Superior temporal gyrus (tissue), 1 donor: ENCODE measurements around the gene SPACA6.
A peak's percentile ranks its signal among the peaks of the same experiment; 100 is the strongest.

ENCODE experiments used
- DNase-seq: peaks from one replicate; pipeline ENCODE4 v3.0.0-alpha.2; 2016; ENCODE audit errors: extremely low spot score

SPACA6 gene

DNA sequence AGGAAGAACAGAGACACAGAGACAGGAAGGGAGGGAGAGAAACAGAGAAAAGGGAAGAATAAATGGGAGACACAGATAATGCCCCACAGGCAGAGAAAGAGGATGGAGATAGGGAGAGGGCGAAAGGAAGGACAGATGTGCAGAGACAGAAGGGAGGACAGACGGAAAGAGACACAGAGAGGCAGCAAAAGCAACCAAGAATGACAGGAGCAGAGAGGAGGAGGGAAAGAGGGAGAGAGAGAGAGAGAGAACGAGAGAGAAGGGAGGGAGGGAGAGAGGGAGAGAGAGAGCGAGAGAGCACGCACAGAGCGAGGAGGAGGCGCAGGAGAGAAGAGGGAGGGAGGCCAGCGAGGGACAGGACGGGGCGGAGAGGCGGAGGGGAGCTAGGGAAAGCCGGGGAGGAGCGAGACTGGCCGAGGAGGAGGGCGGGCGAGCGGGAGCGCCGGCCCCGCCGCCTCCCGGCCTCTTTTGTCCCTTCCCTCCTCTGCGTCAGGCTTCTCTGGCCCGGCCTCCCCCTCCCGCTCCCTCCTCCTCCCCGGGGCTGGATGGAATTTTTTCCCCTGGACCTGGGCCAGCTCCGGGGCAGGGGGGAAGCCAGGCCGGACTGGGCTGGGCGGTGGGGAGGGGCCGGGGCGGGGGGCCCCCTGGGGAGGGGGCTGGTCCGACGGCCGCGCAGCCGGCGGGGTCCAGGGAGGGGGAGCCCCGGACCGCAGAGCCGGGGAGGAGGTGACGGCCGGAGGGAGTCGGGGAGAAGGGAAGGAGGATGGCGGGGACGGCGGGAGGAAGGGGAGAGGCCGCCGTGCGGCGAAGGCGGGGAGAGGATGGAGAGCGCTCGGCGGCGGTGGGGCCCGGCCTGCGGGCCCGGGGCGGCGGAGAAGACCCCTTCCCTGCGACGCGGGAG, 4.2 kb upstream of the SPACA6 start:
- DNase-seq: peak; percentile 90

DNA sequence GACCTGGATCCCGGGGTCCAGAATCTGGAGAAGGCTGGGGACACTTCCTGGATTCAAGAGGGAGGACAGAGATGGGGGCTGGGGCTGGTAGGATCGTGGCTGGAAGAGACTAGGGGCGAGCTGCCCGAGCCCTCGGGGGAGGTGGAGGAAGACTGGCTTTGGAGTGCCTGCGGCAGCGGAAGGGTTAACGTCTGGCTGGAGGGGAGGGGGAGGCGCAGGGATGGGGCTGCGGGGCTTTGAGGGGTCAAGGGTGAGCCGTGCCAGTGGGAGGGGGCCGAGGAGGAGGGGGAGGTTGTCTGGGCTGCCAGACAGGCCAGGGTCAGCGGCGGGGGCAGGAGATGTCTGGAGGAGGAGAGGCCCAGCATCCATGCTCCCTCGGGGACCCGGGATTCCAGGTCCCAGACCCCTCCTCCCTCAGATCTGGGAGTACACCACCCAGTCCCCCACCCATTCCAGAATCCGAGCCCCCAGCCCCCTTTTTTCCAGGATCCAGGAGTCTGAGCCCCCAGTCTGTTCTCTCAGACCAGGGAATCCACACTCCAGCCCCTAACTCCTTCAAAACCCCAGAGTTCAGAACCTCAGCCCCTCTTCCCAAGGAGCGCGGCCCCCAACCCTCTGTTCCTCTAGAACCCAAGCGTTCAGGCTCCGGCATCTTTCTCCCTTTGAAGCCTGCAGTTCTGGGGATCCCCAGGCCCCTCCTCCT, 3.2 kb upstream of the SPACA6 start:
- DNase-seq: no peak

DNA sequence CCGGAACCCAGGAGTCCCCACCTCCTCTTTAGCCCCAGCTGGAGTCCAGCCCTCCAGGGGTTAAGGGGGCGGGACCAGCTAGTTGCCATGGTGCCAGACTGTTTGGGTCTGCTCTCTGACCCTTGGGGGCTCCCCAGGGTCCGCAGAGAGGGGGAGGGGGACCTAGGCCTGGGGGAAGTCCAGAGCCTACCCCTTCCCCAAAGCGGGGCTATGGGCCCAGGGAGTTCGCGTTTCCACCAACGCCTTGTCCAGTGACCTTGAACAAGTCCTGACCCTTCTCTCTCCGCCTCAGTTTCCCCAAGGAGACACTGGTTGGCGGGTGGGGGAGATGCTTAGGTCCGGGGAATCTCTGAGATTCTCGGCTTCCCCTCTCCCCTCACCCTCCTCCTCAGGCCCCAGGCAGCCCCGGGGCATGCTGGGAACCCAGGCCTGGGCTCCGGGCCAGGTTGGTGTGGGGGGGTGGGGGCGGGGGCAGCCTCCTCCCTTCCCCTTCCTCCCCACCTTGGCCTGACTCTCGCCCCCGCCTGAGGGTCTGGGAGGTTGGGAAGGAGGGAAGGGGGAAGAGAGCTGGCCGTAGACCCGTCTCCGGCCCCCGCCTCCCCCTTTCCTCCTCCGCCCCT, 2.6 kb upstream of the SPACA6 start:
- DNase-seq: peak; percentile 65

DNA sequence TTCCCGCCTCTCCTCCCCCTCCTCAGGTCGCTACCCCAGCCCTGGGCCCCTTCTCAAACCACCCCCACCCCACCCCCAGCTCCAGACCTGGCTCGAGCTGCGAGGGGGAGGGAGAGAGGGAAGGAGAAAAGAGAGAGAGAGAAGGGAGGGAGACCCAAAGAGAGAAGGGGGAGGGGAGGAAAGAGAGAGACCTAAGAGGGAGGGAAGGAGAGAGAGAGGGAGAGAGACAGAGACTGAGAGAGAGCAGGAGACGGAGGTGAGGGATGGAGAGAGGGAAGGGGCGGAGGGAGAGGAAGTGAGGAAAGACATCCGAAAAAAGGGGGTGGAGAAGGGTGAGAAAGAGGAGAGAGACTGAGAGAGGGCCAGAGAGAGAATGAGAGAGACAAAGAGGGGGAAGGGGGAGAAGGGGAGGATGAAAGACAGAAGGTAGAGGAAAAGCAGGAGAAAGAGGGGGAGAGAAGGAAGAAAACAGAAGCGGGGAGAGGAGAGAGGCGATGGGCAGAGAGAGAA, 2.0 kb upstream of the SPACA6 start:
- peak; percentile 31 for DNase-seq

DNA sequence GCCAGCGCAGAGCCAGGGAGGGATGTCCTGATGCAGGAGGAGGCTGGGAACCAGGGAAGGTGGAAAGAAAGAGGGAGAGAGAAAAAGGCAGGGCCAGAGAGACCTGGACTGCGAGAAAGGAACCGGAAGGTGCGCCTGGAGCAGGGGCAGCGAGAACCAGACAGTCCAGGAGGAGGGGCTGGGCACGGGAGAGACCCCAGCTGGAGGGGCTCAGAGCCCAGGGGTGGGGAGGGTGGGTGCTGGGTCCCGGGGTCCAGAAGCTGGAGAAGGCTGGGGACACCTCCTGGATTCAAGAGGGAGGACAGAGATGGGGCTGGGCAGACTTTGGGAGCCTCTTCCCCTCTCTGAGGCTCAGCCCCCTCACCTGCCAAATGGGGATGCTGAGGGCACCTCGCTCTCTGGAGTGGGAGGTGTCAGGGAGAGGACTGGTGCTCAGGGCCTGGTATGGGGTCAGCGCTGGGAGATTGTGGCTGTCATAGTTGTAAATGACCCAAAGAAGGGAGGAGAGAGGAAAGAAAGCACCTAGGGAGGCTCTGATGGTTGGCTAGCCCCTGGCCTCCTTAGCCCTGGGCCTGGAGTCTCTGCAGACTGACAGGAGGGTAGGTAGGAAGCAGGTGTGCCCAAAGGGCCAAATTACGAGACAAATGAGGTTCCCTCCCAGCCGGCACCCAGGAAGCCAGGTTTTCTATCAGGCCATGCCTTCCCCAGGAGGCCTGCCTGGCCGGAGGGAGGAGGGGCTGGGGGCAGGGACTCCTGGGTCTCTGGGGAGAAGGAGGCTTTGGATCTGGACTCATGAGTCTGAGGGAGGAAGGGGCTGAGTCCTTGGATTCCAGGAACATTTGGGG, 1.3 kb upstream of the SPACA6 start:
- DNase-seq: no peak

DNA sequence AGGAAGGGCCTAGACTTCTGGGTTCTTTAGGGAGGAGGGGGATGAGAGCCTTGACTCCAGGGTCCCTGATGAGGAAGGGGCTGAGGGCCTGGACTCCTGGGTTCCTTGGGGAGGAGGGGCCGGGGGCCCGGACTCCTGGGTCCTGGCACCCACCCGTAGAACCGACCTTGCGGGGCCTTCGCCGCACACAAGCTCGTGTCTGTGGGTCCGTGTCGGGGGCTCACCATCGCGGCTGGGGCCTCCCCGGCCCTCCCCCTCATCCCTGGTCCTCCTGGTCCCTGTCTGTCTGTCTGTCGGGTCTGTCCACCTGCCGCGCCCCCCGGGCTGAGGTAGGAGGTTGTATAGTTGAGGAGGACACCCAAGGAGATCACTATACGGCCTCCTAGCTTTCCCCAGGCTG, 662 bp upstream of the SPACA6 start:
- DNase-seq: no peak

DNA sequence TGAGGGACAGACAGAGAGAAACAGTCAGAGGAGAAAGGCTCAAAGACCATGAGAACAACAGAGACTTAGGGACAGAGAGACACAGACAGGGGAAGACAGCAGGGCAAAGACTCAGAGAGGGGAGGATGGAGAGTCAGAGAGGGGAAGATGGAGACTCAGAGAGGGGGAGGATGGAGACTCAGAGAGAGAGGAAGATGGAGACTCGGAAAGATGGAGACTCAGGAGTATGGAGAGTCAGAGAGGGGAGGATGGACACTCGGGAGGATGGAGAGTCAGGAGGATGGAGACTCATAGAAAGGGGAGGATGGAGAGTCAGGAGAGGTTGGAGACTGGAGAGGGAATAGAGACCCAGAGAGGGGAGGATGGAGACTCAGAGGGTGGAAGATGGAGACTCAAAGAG, 689 bp downstream of the SPACA6 start:
- DNase-seq: no peak

DNA sequence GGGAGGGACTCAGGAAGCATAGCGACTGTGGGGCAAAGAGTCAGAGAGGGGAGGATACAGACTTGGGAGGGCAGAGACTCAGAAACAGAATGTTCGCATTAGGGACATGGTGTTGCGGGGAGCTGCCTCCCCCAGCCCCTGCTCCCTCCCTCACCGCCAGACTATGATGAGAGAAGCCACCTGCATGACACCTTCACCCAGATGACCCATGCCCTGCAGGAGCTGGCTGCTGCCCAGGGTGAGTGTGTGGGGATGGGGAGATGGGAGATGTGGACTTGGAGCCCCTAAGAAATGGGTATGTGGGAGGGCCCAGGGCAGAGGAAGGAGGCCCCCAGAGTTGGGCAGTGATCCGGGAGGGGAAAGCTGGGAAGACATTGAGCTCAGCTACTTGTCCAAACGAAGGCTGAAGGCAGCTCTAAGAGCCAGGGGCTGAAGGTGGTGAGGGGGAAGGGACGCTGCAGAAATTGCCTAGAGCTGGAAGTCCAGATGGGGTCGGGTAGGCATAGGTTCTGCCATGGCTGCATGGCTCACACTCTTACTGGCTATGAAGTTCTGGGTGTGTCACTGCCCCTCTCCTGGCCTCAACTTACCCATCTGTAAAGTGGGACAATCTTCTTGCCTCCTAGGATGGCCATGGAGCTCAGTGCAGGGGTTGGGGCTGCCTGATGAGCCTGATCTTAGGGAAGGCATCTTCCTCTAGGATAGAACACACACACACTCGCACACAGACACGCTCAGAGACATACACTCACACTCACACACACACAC, 1.4 kb downstream of the SPACA6 start:
- no peak for DNase-seq

DNA sequence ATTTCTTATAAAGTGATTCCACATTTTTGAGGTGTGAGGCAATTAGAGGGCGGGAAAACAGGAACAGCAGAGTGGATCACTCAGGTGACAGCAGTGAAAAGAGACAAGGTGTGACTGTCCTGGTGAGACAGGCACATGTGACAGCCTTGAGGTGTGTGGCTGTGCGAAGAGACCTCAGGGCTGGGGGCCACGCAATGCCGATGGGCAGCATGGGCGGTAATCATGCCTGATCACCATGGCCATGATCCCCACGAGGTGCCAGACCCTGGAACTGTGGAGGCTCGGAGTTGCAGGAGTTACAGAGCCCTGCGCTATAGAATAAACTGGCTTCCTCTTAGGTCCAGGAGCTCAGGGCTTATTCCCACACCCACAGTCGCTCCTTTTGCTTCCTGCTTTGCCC, 2.0 kb downstream of the SPACA6 start:
- no peak for DNase-seq

DNA sequence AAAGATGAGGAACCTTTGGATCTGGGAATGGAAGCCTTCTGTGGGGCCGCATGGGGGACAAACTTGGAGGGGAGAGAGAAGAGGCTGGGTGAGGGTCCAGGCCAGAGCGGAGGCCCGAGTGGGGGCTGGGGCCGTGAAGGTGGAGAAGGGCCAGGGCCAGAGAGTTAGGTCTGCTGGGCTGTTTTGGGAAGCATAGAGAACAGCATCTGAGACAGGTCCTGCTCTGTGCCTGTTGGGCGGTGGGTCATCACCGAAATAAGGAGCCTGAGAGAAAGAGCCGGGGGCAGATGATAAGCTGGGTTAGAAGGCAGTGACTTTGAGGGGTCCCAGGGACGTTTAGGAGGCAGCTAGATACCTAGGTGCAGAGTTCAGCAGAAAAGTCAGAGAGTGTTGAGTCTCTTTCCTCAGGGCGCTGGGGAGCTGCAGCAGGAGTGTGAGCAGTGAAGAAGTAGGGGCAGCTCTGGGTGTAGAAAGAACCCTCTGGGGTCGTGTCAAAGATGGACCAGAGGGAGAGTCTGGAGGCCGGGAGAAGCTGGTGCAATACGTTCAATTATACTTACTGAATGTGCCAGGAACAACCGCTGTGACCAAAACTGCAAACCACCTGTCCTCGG, 2.7 kb downstream of the SPACA6 start:
- DNase-seq: no peak

DNA sequence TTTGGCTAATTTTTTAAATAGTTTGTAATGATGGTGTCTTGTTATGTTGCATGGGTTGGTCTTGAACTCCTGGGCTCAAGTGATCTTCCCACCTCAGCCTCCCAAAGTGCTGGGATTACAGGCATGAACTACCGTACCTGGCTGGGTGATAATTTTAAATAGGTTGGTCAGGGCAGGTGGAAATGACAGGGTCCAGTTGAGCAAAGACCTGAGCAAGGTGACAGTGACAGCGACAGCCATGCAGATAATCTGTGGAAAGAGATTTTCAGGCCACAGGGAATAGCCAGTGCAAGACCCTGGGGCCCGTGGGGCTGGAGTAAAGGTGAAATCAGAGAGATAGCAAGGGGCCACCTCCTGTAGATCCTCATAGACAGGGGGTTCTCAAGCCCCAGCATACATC, 3.5 kb downstream of the SPACA6 start:
- DNase-seq: no peak

DNA sequence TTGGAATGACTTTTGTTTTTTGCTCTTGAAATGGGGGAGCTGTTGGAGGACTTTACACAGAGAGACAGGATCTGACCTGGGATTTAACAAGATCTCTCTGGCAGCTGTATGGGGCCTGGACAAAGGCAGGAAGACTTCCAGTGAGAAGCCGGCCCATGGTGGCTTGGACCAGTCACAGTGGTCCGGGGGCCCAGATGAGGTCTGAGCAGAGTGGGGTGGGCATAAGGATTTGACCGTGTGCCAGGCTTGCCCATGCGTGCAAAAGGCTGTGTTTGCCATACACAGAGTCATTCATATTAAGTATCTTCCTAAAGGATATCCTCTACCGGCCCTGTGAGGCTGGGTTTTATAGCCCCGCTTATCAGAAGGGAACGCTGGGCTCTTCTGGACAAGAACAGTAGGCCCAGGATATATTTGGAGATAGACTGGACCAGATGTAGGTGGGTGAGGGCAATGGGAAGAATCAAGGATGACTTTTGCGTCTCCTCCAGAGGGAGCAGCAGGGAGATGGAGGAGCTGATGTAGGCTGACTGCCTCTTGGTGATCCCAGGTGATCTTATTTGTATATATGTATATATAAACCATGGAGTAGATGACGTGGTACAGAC, 4.1 kb downstream of the SPACA6 start:
- DNase-seq: no peak

DNA sequence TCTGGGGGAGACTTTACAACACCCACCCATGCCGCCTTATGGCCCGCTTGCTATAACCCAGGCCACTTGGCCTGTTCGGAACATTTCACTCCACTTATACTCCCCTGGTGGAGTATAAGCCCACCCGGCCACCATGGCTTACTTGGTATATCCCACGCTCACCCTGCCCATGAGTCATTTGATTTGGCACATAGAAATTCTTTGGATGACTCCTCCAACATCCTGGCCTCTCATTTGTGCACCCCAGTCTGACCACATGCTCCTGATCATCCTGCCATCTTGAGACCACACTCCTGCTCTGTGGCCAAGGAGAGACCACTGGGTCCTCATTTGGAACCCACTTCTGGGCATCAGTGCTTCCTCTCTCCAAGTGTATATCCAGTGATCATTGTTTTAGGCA, 5.2 kb downstream of the SPACA6 start:
- DNase-seq: no peak

DNA sequence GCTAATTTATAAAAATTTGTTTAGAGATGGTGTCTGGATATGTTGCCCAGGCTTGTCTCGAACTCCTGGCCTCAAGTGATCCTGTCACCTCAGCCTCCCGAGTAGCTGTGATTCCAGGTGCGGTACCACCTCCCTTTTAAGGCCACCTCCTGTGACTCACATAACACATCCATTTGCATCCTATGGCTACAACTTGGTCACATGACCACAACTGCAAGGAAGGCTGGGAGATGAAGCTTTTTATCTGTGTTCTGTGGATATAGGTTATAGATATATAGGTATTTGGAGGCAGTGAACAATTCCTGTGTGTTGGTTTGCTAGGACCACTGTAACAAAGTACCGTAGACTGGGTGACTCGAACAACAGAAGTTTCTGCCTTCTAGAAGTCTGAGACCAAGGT, 6.0 kb downstream of the SPACA6 start:
- DNase-seq: no peak

DNA sequence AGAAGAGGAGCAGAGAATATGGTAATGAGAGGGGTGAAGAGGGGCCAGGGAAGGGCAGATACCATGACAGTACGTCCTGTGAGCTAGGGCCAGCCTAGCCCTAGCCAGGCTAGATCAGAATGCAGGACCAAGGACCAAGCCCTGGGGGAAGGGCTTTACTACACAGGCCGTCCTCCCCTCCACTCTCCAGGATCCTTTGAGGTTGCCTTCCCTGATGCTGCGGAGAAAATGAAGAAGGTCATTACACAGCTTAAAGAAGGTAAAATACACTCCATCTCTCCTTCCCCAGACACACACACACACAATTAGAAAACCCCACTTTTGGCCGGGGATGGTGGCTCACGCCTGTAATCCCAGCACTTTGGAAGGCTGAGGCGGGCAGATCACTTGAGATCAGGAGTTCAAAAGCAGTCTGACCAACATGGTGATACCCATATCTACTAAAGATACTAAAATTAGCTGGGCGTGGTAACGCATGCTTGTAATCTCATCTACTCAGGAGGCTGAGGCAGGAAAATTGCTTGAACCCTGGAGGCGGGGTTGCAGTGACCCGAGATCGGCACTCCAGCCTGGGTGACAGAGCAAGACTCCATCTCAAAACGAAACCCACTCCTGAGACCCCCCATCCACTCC, 8.5 kb downstream of the SPACA6 start:
- DNase-seq: no peak

DNA sequence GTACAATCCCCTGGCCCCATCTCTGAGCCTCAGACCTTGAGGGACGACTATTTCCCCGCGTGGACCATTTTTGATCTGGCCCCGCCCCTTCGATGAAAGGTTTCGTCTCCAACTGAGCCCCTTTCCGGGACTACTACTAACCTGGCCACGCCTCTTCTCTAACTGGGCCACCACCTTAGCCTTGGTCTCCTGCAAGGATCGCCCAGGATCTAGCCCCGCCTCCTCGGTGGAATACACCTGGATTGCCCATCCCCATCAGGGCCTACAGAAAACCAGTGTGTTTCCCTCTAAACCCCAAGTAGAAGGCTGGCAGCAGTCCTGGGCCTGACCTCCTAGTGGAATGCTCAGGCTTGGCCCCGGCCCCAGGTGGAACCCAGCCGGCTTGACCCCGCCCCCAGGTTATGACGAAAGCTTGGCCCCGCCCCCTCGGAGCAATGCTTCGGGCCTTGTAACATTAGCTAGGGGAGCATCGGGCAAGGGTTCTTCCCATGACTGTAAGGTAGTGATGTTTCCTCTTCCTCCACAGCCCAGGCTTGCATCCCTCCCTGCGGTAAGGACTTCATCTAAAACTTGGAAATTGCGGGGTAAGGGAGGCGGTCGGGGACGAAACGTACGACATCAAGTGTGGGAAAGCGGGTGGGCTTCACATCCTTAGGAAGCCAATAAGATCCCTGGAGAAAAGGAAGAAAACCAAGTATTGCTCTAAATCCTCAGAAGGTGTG, 9.1 kb downstream of the SPACA6 start:
- DNase-seq: peak; percentile 22

DNA sequence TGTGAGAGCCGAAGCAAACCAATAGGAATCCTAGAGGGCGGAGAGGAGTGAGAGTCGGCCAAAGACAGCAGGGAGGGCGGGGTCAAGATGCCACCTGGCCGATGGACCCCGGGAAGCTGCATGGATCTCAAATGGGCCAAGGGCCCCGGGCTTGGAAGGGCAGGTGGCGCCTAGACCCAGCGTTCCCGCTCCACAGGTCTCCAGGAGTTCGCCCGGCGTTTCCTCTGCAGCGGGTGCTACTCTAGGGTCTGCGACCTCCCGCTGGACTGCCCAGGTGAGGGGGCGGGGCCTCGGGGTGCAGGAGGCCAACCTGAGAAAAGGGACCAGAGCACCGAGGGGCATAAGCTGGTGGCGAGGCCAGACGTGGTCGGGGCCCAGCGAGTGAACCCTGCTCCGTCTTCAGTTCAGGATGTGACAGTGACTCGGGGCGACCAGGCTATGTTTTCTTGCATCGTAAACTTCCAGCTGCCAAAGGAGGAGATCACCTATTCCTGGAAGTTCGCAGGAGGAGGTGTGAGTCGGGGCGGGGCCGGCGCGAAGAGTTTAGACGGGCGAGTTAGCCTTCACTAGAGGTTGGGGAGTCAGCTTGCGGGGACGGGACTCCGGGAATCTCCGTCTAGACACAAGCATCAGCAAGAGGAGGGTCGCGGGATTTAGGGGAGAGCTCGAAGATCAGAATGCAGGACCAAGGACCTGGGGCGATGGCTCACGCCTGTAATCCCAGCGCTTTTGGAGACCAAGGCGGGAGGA, 9.9 kb downstream of the SPACA6 start:
- no peak for DNase-seq
